ENCODE data around the gene PLCB1.

GRCh38 chr20:8299921-8300320 lies 167.9 kb downstream of the PLCB1 start:
- TF ChIP-seq CTCF (IDR thresholded peaks at IDR 0.05) (no peak), POLR2A (IDR thresholded peaks at IDR 0.05) (no peak)

Data from breast epithelium (tissue), 3 donors.